ENCODE data around the gene PCDHGA1. TPM values are rescaled to one million over a fixed set of nuclear protein-coding genes. Genes with fewer than 3 reads are reported as not detected.

PCDHGA1 gene
- total RNA-seq, 2 donors from 2014 or later: 0.33 to 0.78 TPM

GRCh38 chr5:141484310-141484640, 154.0 kb downstream of the PCDHGA1 start:
- Histone ChIP-seq H3K4me1 (peaks cover 23% of the 10 kb centered on the region), H3K4me3 (no peak overlapping the region), H3K9me3 (no peaks in the 10 kb centered on the region), H3K27me3 (no peaks in the 10 kb centered on the region), H3K36me3 (replicated peaks in 1 of 2; ENCODE audit: insufficient read depth in 1 of 2, low read depth in 2 of 2) (no peaks in the 10 kb centered on the region), H3K27ac (no peak overlapping the region)
- TF ChIP-seq CTCF (IDR thresholded peaks at IDR 0.05): no peak
- TF ChIP-seq POLR2A (IDR thresholded peaks at IDR 0.05): no peak
- intact Hi-C loops (cut with DNase I): no loop called here
- DNase-seq: no peak
- WGBS, 2 donors: 30 to 33% methylated on average over 4 of the region's 4 CpGs
- ATAC-seq: no peak

DNA sequence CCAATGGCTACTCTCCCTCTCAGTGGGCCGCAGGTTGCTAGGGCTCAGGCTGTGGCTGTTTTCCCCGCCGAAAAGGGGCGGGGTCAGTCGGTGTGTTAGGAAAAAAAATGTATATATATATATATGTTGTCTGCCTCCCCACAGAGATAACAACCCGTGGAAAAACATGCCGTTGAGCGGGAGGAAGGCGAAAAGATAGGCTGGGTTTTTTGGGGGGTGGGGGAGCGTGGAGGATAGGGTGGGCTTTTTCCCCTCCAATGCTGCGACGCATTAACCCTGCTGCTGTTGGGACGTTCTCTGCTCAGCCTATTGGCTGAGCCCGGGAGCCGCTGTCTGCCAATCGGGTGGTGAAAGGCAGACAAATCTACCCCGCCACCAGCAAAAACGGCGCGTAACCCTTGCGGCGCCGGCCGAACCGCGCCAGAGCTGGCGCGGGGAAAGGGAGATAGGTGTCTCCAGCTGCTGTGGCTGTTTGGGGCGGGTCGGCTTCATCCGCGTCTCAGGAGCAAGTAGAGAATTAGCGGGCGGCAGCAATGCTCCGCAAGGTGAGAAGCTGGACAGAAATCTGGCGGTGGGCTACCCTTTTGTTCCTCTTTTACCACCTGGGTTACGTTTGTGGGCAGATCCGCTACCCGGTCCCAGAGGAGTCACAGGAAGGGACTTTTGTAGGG, 154.5 kb downstream of the PCDHGA1 start, which contains the start of gene PCDHGC4:
Gene PCDHGC4, plus strand, starts transcription at position 390 of the 671 bp plus-strand sequence. Its CDS starts 144 bp downstream, at position 534.
- H3K27me3 ChIP-seq: no peaks in the 10 kb centered on the region
- no peak within 1 kb of the TSS for H3K27ac ChIP-seq
- H3K4me1 ChIP-seq: peaks cover 18% of the 10 kb centered on the region
- no peak for TF ChIP-seq CTCF (IDR thresholded peaks at IDR 0.05)
- no peak for TF ChIP-seq POLR2A (IDR thresholded peaks at IDR 0.05)
- H3K9me3 ChIP-seq: no peaks in the 10 kb centered on the region
- no peak for ATAC-seq
- no peak for DNase-seq
- WGBS, 2 donors: 7 to 19% methylated on average over 25 to 39 of the region's 39 CpGs
- no peaks in the 10 kb centered on the region for H3K36me3 ChIP-seq (replicated peaks in 1 of 2; ENCODE audit: insufficient read depth in 1 of 2, low read depth in 2 of 2)
- intact Hi-C loops (cut with DNase I): no loop called here
- no peak within 1 kb of the TSS for H3K4me3 ChIP-seq

DNA sequence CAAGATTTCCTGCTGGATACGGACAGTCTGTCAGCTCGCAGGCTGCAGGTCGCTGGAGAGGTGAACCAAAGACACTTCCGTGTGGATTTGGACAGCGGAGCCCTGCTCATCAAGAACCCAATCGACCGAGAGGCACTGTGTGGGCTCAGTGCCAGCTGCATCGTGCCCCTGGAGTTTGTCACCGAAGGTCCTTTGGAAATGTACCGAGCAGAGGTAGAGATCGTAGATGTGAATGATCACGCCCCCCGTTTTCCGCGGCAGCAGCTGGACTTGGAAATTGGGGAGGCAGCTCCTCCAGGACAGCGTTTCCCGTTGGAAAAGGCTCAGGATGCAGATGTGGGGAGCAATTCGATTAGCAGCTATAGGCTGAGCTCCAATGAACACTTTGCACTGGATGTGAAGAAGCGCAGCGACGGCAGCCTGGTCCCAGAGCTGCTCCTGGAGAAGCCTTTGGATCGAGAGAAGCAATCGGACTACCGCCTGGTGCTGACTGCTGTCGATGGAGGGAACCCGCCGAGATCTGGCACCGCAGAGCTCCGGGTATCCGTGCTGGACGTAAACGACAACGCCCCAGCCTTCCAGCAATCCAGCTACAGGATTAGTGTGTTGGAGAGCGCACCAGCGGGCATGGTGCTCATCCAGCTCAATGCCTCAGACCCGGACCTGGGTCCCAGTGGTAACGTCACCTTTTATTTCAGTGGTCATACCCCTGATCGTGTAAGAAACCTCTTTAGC, 155.2 kb downstream of the PCDHGA1 start:
- 55 to 61% methylated on average over 19 to 38 of the region's 38 CpGs for WGBS, 2 donors
- no peak overlapping the region for H3K4me3 ChIP-seq
- H3K9me3 ChIP-seq: no peaks in the 10 kb centered on the region
- TF ChIP-seq POLR2A (IDR thresholded peaks at IDR 0.05) (no peak), CTCF (IDR thresholded peaks at IDR 0.05) (no peak)
- no peaks in the 10 kb centered on the region for H3K27me3 ChIP-seq
- no peak overlapping the region for H3K27ac ChIP-seq
- intact Hi-C loops (cut with DNase I): no loop called here
- no peak for ATAC-seq
- peaks cover 18% of the 10 kb centered on the region for H3K4me1 ChIP-seq
- DNase-seq: no peak
- H3K36me3 ChIP-seq (replicated peaks in 1 of 2; ENCODE audit: insufficient read depth in 1 of 2, low read depth in 2 of 2): no peaks in the 10 kb centered on the region

DNA sequence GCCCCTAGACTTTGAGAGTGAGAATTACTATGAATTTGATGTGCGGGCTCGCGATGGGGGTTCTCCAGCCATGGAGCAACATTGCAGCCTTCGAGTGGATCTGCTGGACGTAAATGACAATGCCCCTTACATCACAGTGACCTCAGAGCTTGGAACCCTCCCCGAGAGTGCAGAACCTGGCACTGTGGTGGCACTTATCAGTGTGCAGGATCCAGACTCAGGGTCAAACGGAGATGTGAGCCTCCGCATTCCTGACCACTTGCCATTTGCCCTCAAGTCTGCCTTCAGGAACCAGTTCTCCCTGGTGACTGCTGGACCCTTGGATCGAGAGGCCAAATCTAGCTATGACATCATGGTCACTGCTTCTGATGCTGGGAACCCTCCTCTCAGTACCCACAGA, 155.8 kb downstream of the PCDHGA1 start:
- peaks cover 18% of the 10 kb centered on the region for H3K4me1 ChIP-seq
- H3K4me3 ChIP-seq: no peak overlapping the region
- no peak for TF ChIP-seq POLR2A (IDR thresholded peaks at IDR 0.05)
- no peak for TF ChIP-seq CTCF (IDR thresholded peaks at IDR 0.05)
- H3K36me3 ChIP-seq (replicated peaks in 1 of 2; ENCODE audit: insufficient read depth in 1 of 2, low read depth in 2 of 2): no peaks in the 10 kb centered on the region
- H3K27ac ChIP-seq: no peak overlapping the region
- DNase-seq (no peak), ATAC-seq (no peak)
- H3K27me3 ChIP-seq: no peaks in the 10 kb centered on the region
- H3K9me3 ChIP-seq: no peaks in the 10 kb centered on the region
- intact Hi-C loops (cut with DNase I): no loop called here
- WGBS, 2 donors: 84 to 85% methylated on average over 8 to 9 of the region's 9 CpGs

Data from body of pancreas (tissue), 4 donors.